HG03135 (cell line): ENCODE measurements around the gene TK1.
"Not testable (repeated sequence)": the region's sequence is repeated elsewhere in the genome, so short reads cannot be mapped to it uniquely, and the experiment has no call there.

Experiments
- ATAC-seq: cut with Tn5 transposase; IDR thresholded peaks from one replicate; pipeline ENCODE4 v1.9.1; 2021; ENCODE audit warnings: mild to moderate bottlenecking, moderate library complexity; ENCODE audit not compliant: unreplicated experiment

TK1 gene

GRCh38 chr17:78180083-78180482 is 6.8 kb downstream of the TK1 start:
- no peak for ATAC-seq

- ATAC-seq: no peak
These were observed 7.5 kb downstream of the TK1 start for GRCh38 chr17:78179372-78179771.

- ATAC-seq: no peak
These were observed 10.3 kb downstream of the TK1 start for GRCh38 chr17:78176548-78177025.

- no peak for ATAC-seq
These were observed 11.2 kb downstream of the TK1 start for GRCh38 chr17:78175643-78175981.

- no peak for ATAC-seq
These were observed 11.8 kb downstream of the TK1 start for GRCh38 chr17:78174870-78175642.

GRCh38 chr17:78174346-78174869 is 12.4 kb downstream of the TK1 start:
- no peak for ATAC-seq

- ATAC-seq: no peak
These were observed 13.6 kb downstream of the TK1 start for GRCh38 chr17:78173097-78173715.

GRCh38 chr17:78172249-78173051 is 14.4 kb downstream of the TK1 start:
- ATAC-seq: no peak

- not testable (repeated sequence) for ATAC-seq
These were observed 15.1 kb downstream of the TK1 start for GRCh38 chr17:78171591-78172248.

- ATAC-seq: no peak
These were observed 15.9 kb downstream of the TK1 start for GRCh38 chr17:78170692-78171590.

GRCh38 chr17:78168903-78169793 is 17.7 kb downstream of the TK1 start:
- peak; percentile 29 for ATAC-seq

- peak; percentile 50 for ATAC-seq
These were observed 18.5 kb downstream of the TK1 start, which contains the start of gene SYNGR2 for GRCh38 chr17:78168242-78168902. Gene SYNGR2, plus strand, starts transcription at chr17:78168581. Its CDS starts 36 bp downstream, at chr17:78168617.

- ATAC-seq: no peak
These were observed 20.4 kb downstream of the TK1 start for GRCh38 chr17:78166416-78166815.

- ATAC-seq: no peak
These were observed 21.9 kb downstream of the TK1 start for GRCh38 chr17:78164748-78165607.

- ATAC-seq: no peak
These were observed 22.7 kb downstream of the TK1 start for GRCh38 chr17:78163881-78164747.

GRCh38 chr17:78159575-78160158 is 27.2 kb downstream of the TK1 start:
- ATAC-seq: no peak
